Stomach (tissue), 4 donors: ENCODE results near the gene IREB2.

Experiments used
- CTCF ChIP-seq, 7 experiments: fragments of 450-650 bp in 4 of 7; fragments of 200-600 bp in 3 of 7; sonication (generic) in 3 of 7; IDR thresholded peaks; one replicate each; pipeline ENCODE4 v1.5.1; 2016 to 2019; ENCODE audit warnings: antibody characterized with exemption in 7 of 7, control low read depth in 2 of 7, mild to moderate bottlenecking in 1 of 7
- EP300 ChIP-seq: sonication (generic); formaldehyde crosslinking; IDR thresholded peaks from one replicate; pipeline ENCODE4 v1.6.1; 2017; ENCODE audit warnings: antibody characterized with exemption
- POLR2A ChIP-seq, 4 donors: fragments of 450-650 bp; IDR thresholded peaks; one replicate each; pipeline ENCODE4 v1.6.1; 2016; ENCODE audit warnings: antibody characterized with exemption in 4 of 4, control low read depth in 2 of 4, mild to moderate bottlenecking in 1 of 4, moderate library complexity in 1 of 4

- TF ChIP-seq CTCF (IDR thresholded peaks at IDR 0.05) (no peak), POLR2A (IDR thresholded peaks at IDR 0.05) (no peak), EP300 (no peak)
Observed at GRCh38 chr15:78425643-78426042, 12.4 kb upstream of the IREB2 start.
